ENCODE results near the gene IL25. TPM values are rescaled to one million over a fixed set of nuclear protein-coding genes. Genes with fewer than 3 reads are reported as not detected.

IL25 gene
- polyA plus RNA-seq, 1 donor (not counting 4 experiments of a cell fraction or from before 2014, with no cell fraction given) = not detected

DNA sequence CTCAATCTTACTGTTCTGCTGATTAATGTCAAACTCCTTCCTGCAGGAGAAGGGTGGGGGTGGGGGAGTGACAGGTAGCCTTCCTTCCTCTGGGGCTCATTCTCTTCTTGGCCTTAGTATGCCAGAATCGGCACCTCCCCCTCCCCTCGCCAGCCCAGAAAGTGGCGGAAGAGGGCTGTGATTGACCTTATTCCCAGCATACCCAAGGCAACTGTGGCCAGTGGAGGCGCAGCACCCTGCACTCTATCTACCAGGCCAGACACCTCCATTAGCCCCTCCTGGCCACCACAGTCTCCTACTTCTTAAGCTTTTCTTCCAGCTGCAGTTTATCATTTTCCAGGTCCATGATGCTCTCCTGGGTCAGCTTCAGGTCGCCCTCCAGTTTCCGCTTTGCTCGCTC, 20.0 kb downstream of the IL25 start:
- no peak overlapping the region for H3K27ac ChIP-seq (ENCODE audit: control insufficient read depth, insufficient read depth, low read length)
- H3K4me3 ChIP-seq (ENCODE audit: control insufficient read depth in 2 of 3, extremely low read depth in 1 of 3, insufficient read depth in 2 of 3, low read depth in 1 of 3, low read length in 3 of 3) = no peak overlapping the region
- H3K27me3 ChIP-seq (ENCODE audit: control insufficient read depth, extremely low read depth, insufficient read depth, low read length) = peaks cover 9% of the 10 kb centered on the region
- no peaks in the 10 kb centered on the region for H3K79me2 ChIP-seq (ENCODE audit: control insufficient read depth, insufficient read depth, low read length)
- H3K9me1 ChIP-seq (ENCODE audit: control insufficient read depth, extremely low read depth, insufficient read depth, low read length) = no peaks in the 10 kb centered on the region
- no peaks in the 10 kb centered on the region for H4K20me1 ChIP-seq (ENCODE audit: control insufficient read depth, extremely low read depth, insufficient read depth, low read length)
- FAIRE-seq (no peak), DNase-seq (ENCODE audit: low read depth, low spot score) (no peak)
- H2AFZ ChIP-seq (ENCODE audit: control insufficient read depth, low read length) = no peak overlapping the region
- TF ChIP-seq, protein P1, sequence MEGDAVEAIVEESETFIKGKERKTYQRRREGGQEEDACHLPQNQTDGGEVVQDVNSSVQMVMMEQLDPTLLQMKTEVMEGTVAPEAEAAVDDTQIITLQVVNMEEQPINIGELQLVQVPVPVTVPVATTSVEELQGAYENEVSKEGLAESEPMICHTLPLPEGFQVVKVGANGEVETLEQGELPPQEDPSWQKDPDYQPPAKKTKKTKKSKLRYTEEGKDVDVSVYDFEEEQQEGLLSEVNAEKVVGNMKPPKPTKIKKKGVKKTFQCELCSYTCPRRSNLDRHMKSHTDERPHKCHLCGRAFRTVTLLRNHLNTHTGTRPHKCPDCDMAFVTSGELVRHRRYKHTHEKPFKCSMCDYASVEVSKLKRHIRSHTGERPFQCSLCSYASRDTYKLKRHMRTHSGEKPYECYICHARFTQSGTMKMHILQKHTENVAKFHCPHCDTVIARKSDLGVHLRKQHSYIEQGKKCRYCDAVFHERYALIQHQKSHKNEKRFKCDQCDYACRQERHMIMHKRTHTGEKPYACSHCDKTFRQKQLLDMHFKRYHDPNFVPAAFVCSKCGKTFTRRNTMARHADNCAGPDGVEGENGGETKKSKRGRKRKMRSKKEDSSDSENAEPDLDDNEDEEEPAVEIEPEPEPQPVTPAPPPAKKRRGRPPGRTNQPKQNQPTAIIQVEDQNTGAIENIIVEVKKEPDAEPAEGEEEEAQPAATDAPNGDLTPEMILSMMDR (optimal IDR thresholded peaks at IDR 0.05 in 1 of 3, IDR thresholded peaks at IDR 0.05 in 1 of 3, conservative IDR thresholded peaks at IDR 0.05 in 1 of 3; ENCODE audit: extremely low read depth in 1 of 3, insufficient read depth in 2 of 3, low read length in 3 of 3) = no peak
- TF ChIP-seq EZH2 (IDR thresholded peaks at IDR 0.05; ENCODE audit: low read length) = no peak
- no peak overlapping the region for H3K4me2 ChIP-seq (ENCODE audit: control insufficient read depth, extremely low read depth, insufficient read depth, low read depth, low read length)
- H3K4me1 ChIP-seq (ENCODE audit: control insufficient read depth, extremely low read depth, insufficient read depth, low read length) = no peaks in the 10 kb centered on the region
- no peaks in the 10 kb centered on the region for H3K36me3 ChIP-seq (ENCODE audit: control insufficient read depth in 2 of 2, extremely low read depth in 1 of 2, insufficient read depth in 2 of 2, low read length in 2 of 2)
- dilution Hi-C loops (cut with MboI; ENCODE audit: extremely low pct_ligation_motif_present, low sequenced_read_pairs) = no loop called here
- H3K9me3 ChIP-seq (ENCODE audit: control insufficient read depth, low read depth, low read length) = no peaks in the 10 kb centered on the region
- H3K9ac ChIP-seq (ENCODE audit: control insufficient read depth, extremely low read depth, insufficient read depth, low read length) = no peak overlapping the region

DNA sequence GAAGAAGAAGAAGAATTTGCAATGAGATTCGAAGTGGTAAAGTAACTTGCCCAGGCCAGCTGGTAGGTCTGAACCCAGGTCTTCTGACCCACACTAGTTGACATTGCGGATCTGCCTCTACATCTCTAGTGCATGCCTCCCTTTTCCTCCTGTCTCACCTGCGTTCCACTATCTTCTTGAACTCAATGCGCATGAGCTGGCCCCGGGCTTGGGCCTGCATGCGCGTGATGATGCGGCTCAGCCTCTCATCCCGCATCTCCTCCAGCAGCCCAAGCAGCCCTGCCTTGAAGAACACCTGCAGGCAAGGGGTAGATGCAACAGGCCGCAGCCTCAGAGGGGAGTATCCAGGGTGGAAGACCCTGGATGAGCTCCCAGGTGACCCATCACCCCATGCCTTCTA, 23.5 kb downstream of the IL25 start:
- Histone ChIP-seq H3K27ac (ENCODE audit: control insufficient read depth, insufficient read depth, low read length) (no peak overlapping the region), H3K4me2 (ENCODE audit: control insufficient read depth, extremely low read depth, insufficient read depth, low read depth, low read length) (no peak overlapping the region), H3K9me3 (ENCODE audit: control insufficient read depth, low read depth, low read length) (no peaks in the 10 kb centered on the region), H4K20me1 (ENCODE audit: control insufficient read depth, extremely low read depth, insufficient read depth, low read length) (no peaks in the 10 kb centered on the region), H2AFZ (ENCODE audit: control insufficient read depth, low read length) (no peak overlapping the region), H3K9me1 (ENCODE audit: control insufficient read depth, extremely low read depth, insufficient read depth, low read length) (no peaks in the 10 kb centered on the region), H3K79me2 (ENCODE audit: control insufficient read depth, insufficient read depth, low read length) (no peaks in the 10 kb centered on the region), H3K27me3 (ENCODE audit: control insufficient read depth, extremely low read depth, insufficient read depth, low read length) (peaks cover 9% of the 10 kb centered on the region), H3K36me3 (ENCODE audit: control insufficient read depth in 2 of 2, extremely low read depth in 1 of 2, insufficient read depth in 2 of 2, low read length in 2 of 2) (no peaks in the 10 kb centered on the region), H3K4me3 (ENCODE audit: control insufficient read depth in 2 of 3, extremely low read depth in 1 of 3, insufficient read depth in 2 of 3, low read depth in 1 of 3, low read length in 3 of 3) (no peak overlapping the region), H3K9ac (ENCODE audit: control insufficient read depth, extremely low read depth, insufficient read depth, low read length) (no peak overlapping the region), H3K4me1 (ENCODE audit: control insufficient read depth, extremely low read depth, insufficient read depth, low read length) (no peaks in the 10 kb centered on the region)
- FAIRE-seq = no peak
- DNase-seq (ENCODE audit: low read depth, low spot score) = no peak
- dilution Hi-C loops (cut with MboI; ENCODE audit: extremely low pct_ligation_motif_present, low sequenced_read_pairs) = no loop called here
- TF ChIP-seq, protein P1 (optimal IDR thresholded peaks at IDR 0.05 in 1 of 3, IDR thresholded peaks at IDR 0.05 in 1 of 3, conservative IDR thresholded peaks at IDR 0.05 in 1 of 3; ENCODE audit: extremely low read depth in 1 of 3, insufficient read depth in 2 of 3, low read length in 3 of 3) = no peak
- no peak for TF ChIP-seq EZH2 (IDR thresholded peaks at IDR 0.05; ENCODE audit: low read length)
